MCF 10A (cell line): Measurements from ENCODE around the gene SLC30A4. TPM values are rescaled to one million over a fixed set of nuclear protein-coding genes. Genes with fewer than 3 reads are reported as not detected.
A peak's percentile ranks its signal among the peaks of the same experiment; 100 is the strongest.

ENCODE experiments used
- BruUV-seq: library from RNA; stranded (reverse); fragments of 400-500 nt; replicated peaks from 2 replicates; lab custom pipeline; 2021; lab: Mats Ljungman, UMichigan
- CTCF ChIA-PET: fragments of 300-600 bp; sonication (Branson Sonifier 250); formaldehyde crosslinking; extraction: SDS; loops from one replicate; lab custom pipeline; 2021; ENCODE audit warnings: antibody characterized with exemption, inconsistent platforms; lab: Yijun Ruan, JAX
- POLR2A ChIA-PET: fragments of 300-600, 350-650 bp; sonication (Branson Sonifier 250); formaldehyde crosslinking; extraction: SDS; loops from one replicate; lab custom pipeline; 2020; ENCODE audit warnings: antibody characterized with exemption, inconsistent platforms; lab: Yijun Ruan, JAX
- DNase-seq: peaks from one replicate; pipeline ENCODE4 v3.0.0-alpha.2; 2018; ENCODE audit not compliant: unreplicated experiment
- H3K27ac Mint-ChIP-seq: one replicate; pipeline ENCODE4 v1.8.0; 2022; ENCODE audit warnings: mild to moderate bottlenecking, low read depth, mixed read lengths; ENCODE audit not compliant: unreplicated experiment
- H3K27me3 Mint-ChIP-seq: one replicate; pipeline ENCODE4 v1.8.0; 2022; ENCODE audit warnings: mixed read lengths; ENCODE audit not compliant: insufficient read depth, unreplicated experiment
- H3K36me3 Mint-ChIP-seq: one replicate; pipeline ENCODE4 v1.8.0; 2022; ENCODE audit warnings: mild to moderate bottlenecking, moderate library complexity, mixed read lengths; ENCODE audit not compliant: insufficient read depth, unreplicated experiment
- H3K4me1 Mint-ChIP-seq: one replicate; pipeline ENCODE4 v1.8.0; 2022; ENCODE audit warnings: mixed read lengths; ENCODE audit not compliant: insufficient read depth, unreplicated experiment
- H3K4me3 Mint-ChIP-seq: one replicate; pipeline ENCODE4 v1.8.0; 2022; ENCODE audit warnings: mild to moderate bottlenecking, moderate library complexity, mixed read lengths; ENCODE audit not compliant: unreplicated experiment
- H3K9me3 Mint-ChIP-seq: one replicate; pipeline ENCODE4 v1.8.0; 2022; ENCODE audit warnings: mixed read lengths; ENCODE audit not compliant: unreplicated experiment
- intact Hi-C: fragments of 100-400 bp; cut with micrococcal nuclease; formaldehyde crosslinking; loops from 2 replicates; pipeline ENCODE4 v1.14.1; 2022
- total RNA-seq: library from RNA; stranded (reverse); gene quantifications from 2 replicates; pipeline ENCODE4 v1.2.3, GENCODE V29; 2022
- TF ChIP-seq, protein P1 (sequence below): fragments of 200-600 bp; IDR thresholded peaks from one replicate; pipeline ENCODE4 v1.8.0; 2022; ENCODE audit warnings: antibody characterized with exemption, mild to moderate bottlenecking; ENCODE audit not compliant: unreplicated experiment

The SLC30A4 gene
- total RNA-seq, 1 experiment from 2014 or later: 3.4 TPM

DNA sequence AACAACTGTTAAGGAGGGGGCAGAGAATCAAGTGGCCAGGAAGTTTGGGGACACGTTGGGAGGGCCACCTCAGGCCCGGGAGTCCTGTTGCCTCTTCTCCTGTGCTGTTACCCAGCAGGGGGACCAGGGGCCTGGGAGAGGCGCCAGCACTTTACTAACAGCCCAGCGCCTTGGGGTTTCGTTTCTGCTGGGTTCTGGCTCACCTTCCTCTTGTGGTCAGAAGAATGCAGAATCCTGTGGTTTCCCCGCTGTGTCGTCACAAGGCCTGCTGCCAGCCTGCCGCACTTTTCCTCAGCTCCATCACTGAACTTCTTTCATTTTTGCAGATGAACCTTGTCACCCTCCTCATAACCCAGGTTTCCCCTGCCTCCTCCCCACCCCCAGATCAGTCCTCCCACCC lies 67.7 kb downstream of the SLC30A4 start:
- intact Hi-C loops: loop anchor here (5.0 kb wide), 2 partner anchors 252 to 328 kb away; partner anchors contain the start of genes DUOX1 and DUOXA1
- H3K4me1 Mint-ChIP-seq: peaks cover 30% of the 10 kb centered on the region
- TF ChIP-seq, protein P1, sequence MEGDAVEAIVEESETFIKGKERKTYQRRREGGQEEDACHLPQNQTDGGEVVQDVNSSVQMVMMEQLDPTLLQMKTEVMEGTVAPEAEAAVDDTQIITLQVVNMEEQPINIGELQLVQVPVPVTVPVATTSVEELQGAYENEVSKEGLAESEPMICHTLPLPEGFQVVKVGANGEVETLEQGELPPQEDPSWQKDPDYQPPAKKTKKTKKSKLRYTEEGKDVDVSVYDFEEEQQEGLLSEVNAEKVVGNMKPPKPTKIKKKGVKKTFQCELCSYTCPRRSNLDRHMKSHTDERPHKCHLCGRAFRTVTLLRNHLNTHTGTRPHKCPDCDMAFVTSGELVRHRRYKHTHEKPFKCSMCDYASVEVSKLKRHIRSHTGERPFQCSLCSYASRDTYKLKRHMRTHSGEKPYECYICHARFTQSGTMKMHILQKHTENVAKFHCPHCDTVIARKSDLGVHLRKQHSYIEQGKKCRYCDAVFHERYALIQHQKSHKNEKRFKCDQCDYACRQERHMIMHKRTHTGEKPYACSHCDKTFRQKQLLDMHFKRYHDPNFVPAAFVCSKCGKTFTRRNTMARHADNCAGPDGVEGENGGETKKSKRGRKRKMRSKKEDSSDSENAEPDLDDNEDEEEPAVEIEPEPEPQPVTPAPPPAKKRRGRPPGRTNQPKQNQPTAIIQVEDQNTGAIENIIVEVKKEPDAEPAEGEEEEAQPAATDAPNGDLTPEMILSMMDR: no peak
- no TSS peak for BruUV-seq
- no peaks in the 10 kb centered on the region for H3K9me3 Mint-ChIP-seq
- peak overlapping the region; percentile 61 for H3K4me3 Mint-ChIP-seq
- no peaks in the 10 kb centered on the region for H3K27me3 Mint-ChIP-seq
- ChIA-PET POLR2A (interaction anchor here (0.6 to 2.8 kb wide), 7 partner anchors 12 to 189 kb away, joined by 3 to 11 read pairs (median 4); no protein-coding TSS in a partner anchor), CTCF (interaction anchor here (0.8 to 3.4 kb wide), 5 partner anchors 22 to 182 kb away, joined by 3 to 45 read pairs (median 3); no protein-coding TSS in a partner anchor)
- H3K36me3 Mint-ChIP-seq: no peaks in the 10 kb centered on the region
- peak overlapping the region; percentile 88 for H3K27ac Mint-ChIP-seq
- DNase-seq: peak; percentile 97

DNA sequence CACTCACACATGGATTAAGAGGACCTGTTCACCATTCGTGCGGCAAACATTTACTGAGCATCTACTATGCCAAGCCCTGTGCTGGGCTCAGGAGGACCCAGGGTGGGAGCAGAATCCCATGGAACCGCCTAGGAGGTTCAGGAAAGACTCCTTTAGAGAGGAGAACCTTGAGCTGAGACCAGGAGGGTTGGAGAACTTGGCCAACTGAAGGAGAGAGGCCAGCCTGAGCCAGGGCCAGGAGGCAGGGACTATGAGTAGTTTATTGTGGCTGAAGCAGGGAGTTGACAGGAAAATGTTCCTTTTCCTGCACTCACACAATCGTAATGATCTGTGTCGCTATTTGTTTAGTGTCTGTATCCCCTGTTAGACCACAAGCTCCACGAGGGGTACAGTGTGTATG lies 71.3 kb downstream of the SLC30A4 start:
- no TSS peak for BruUV-seq
- no peak for DNase-seq
- H3K4me3 Mint-ChIP-seq: no peak overlapping the region
- CTCF ChIA-PET: interaction anchor here (1.3 to 3.6 kb wide), 4 partner anchors 20 to 163 kb away, joined by 4 to 17 read pairs (median 8); no protein-coding TSS in a partner anchor
- peaks cover 33% of the 10 kb centered on the region for H3K4me1 Mint-ChIP-seq
- intact Hi-C loops: no loop called here
- H3K27me3 Mint-ChIP-seq: no peaks in the 10 kb centered on the region
- no peaks in the 10 kb centered on the region for H3K9me3 Mint-ChIP-seq
- TF ChIP-seq, protein P1: no peak
- H3K36me3 Mint-ChIP-seq: no peaks in the 10 kb centered on the region
- H3K27ac Mint-ChIP-seq: no peak overlapping the region
- POLR2A ChIA-PET: interaction anchor here (0.7 to 1.0 kb wide), 2 partner anchors 13 to 21 kb away, joined by 3 to 4 read pairs; no protein-coding TSS in a partner anchor

DNA sequence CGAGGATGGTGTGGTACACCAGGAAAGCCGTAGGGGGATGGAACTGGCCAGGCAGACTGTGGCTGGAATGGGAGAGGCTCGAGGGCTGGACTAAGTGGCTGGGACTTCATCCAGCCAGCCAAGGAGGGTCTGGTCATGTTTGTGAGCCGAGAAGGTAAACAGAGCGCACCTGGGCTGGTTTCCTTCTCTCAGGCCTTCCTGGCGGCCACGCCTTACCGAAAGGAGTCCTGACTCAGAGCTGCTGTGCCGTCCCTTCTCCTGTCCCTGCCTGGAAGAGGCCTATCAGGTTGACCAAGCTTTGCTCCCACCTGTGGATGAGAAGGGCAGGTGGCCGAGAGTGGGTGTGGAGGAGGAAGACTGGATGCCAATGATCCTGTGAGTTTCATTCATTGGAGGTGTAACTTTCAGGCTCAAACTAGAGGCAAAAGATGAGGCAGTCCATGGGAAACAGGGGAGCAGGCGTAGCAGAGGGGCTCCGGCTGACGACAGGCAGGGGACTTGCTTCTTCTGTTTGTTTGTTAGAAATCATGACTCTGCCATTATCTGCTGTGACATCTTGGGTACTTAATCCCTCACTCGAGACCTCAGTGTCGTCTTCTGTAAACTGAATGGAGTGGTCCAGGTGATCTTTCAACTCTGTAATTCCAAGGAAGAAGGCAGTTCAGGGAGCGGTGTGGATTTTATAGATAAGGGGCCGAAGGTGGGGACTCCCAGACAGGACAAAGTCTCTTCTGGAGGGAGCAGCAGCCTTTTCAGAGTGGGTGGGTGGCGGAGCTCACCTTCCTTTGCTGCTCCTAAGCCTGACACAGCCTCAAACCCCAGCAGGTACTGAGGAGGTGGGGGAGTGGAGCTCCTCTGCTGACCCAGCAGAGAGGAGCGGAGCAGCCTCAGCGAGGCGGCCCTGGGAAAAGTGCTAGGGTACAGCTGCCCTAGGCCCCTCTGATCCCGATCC lies 72.4 kb downstream of the SLC30A4 start:
- DNase-seq: peak; percentile 76
- Mint-ChIP-seq H3K36me3 (no peaks in the 10 kb centered on the region), H3K27me3 (no peaks in the 10 kb centered on the region), H3K9me3 (no peaks in the 10 kb centered on the region), H3K27ac (no peak overlapping the region), H3K4me1 (peaks cover 37% of the 10 kb centered on the region), H3K4me3 (no peak overlapping the region)
- BruUV-seq: no TSS peak
- TF ChIP-seq, protein P1: no peak
- intact Hi-C loops: no loop called here
- ChIA-PET CTCF (interaction anchor here (0.7 to 3.6 kb wide), 2 partner anchors 19 to 29 kb away, joined by 3 to 17 read pairs; no protein-coding TSS in a partner anchor), POLR2A (no interaction called here)

DNA sequence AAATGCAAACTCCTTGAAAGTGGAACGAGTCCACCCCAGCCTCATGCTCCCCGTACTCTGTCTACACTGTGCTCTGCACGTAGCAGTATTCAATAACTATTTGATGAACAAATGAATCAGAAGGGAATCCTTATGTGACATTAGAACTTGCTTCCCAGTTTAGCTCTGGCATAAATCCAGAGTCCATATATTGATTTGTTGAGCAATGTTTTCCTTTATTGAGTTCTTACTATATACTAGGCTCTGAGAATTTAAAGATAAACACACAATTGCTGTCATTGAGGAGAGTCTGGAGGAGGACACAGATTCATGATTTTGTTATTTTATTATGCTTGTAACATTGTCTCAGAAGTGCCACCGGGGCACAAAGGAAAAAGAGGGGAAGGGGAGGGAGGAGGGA lies 73.2 kb downstream of the SLC30A4 start:
- ChIA-PET POLR2A (no interaction called here), CTCF (interaction anchor here (3.6 kb wide), 1 partner anchor 18 kb away, joined by 17 read pairs; no protein-coding TSS in a partner anchor)
- no TSS peak for BruUV-seq
- no peak overlapping the region for H3K4me3 Mint-ChIP-seq
- no peaks in the 10 kb centered on the region for H3K9me3 Mint-ChIP-seq
- no peak overlapping the region for H3K27ac Mint-ChIP-seq
- H3K4me1 Mint-ChIP-seq: peaks cover 37% of the 10 kb centered on the region
- DNase-seq: no peak
- H3K27me3 Mint-ChIP-seq: no peaks in the 10 kb centered on the region
- intact Hi-C loops: no loop called here
- no peaks in the 10 kb centered on the region for H3K36me3 Mint-ChIP-seq
- TF ChIP-seq, protein P1: no peak
